HUES48 (cell line): Measurements from ENCODE around the gene MACROD2.

Experiments
- H3K27ac ChIP-seq: one replicate; pipeline ENCODE4 v1.7.0; 2013; ENCODE audit warnings: low read depth, low read length, inconsistent platforms
- H3K27me3 ChIP-seq: 2 replicates; pipeline ENCODE4 v1.6.1; 2013; ENCODE audit warnings: mild to moderate bottlenecking, low read length; ENCODE audit not compliant: control insufficient read depth, insufficient read depth
- H3K36me3 ChIP-seq: 2 replicates; pipeline ENCODE4 v1.6.1; 2013; ENCODE audit warnings: low read length; ENCODE audit not compliant: control insufficient read depth, insufficient read depth
- H3K4me1 ChIP-seq: 2 replicates; pipeline ENCODE4 v1.6.1; 2013; ENCODE audit warnings: mild to moderate bottlenecking, low read length; ENCODE audit not compliant: control insufficient read depth, insufficient read depth
- H3K4me3 ChIP-seq: 2 replicates; pipeline ENCODE4 v1.5.1; 2013; ENCODE audit warnings: mild to moderate bottlenecking, low read depth, low read length
- H3K9ac ChIP-seq: 2 replicates; pipeline ENCODE4 v1.6.1; 2013; ENCODE audit warnings: mild to moderate bottlenecking, low read depth, low read length, moderate library complexity
- H3K9me3 ChIP-seq: 2 replicates; pipeline ENCODE4 v1.6.1; 2013; ENCODE audit warnings: low read length; ENCODE audit not compliant: control insufficient read depth, insufficient read depth

The MACROD2 gene

GRCh38 chr20:15610787-15611186, 1615.5 kb downstream of the MACROD2 start:
- H3K4me1 ChIP-seq: no peaks in the 10 kb centered on the region
- H3K27me3 ChIP-seq: no peaks in the 10 kb centered on the region
- no peaks in the 10 kb centered on the region for H3K9me3 ChIP-seq
- no peak overlapping the region for H3K27ac ChIP-seq
- H3K4me3 ChIP-seq: no peak overlapping the region
- H3K9ac ChIP-seq: no peak overlapping the region
- no peaks in the 10 kb centered on the region for H3K36me3 ChIP-seq

GRCh38 chr20:15611541-15611940, 1616.2 kb downstream of the MACROD2 start:
- H3K27me3 ChIP-seq: no peaks in the 10 kb centered on the region
- no peak overlapping the region for H3K9ac ChIP-seq
- no peak overlapping the region for H3K27ac ChIP-seq
- no peaks in the 10 kb centered on the region for H3K4me1 ChIP-seq
- H3K36me3 ChIP-seq: no peaks in the 10 kb centered on the region
- H3K4me3 ChIP-seq: no peak overlapping the region
- H3K9me3 ChIP-seq: no peaks in the 10 kb centered on the region

- H3K4me3 ChIP-seq: no peak overlapping the region
Measured at GRCh38 chr20:15612198-15612597, 1616.9 kb downstream of the MACROD2 start.

GRCh38 chr20:15612769-15613168, 1617.5 kb downstream of the MACROD2 start:
- Histone ChIP-seq H3K4me3 (no peak overlapping the region), H3K27me3 (no peaks in the 10 kb centered on the region), H3K9ac (no peak overlapping the region), H3K4me1 (no peaks in the 10 kb centered on the region), H3K27ac (no peak overlapping the region), H3K9me3 (no peaks in the 10 kb centered on the region), H3K36me3 (no peaks in the 10 kb centered on the region)

More at GRCh38 chr20:15612198-15612597, 1616.9 kb downstream of the MACROD2 start:
- H3K27ac ChIP-seq: no peak overlapping the region
- no peaks in the 10 kb centered on the region for H3K4me1 ChIP-seq
- no peaks in the 10 kb centered on the region for H3K9me3 ChIP-seq
- H3K27me3 ChIP-seq: no peaks in the 10 kb centered on the region
- no peak overlapping the region for H3K9ac ChIP-seq
- no peaks in the 10 kb centered on the region for H3K36me3 ChIP-seq

- H3K27me3 ChIP-seq: no peaks in the 10 kb centered on the region
- no peak overlapping the region for H3K9ac ChIP-seq
- H3K27ac ChIP-seq: no peak overlapping the region
- H3K9me3 ChIP-seq: no peaks in the 10 kb centered on the region
- H3K4me3 ChIP-seq: no peak overlapping the region
- no peaks in the 10 kb centered on the region for H3K36me3 ChIP-seq
- H3K4me1 ChIP-seq: no peaks in the 10 kb centered on the region
Measured at GRCh38 chr20:15613530-15613929, 1618.2 kb downstream of the MACROD2 start.

GRCh38 chr20:15616626-15617025, 1621.3 kb downstream of the MACROD2 start:
- no peaks in the 10 kb centered on the region for H3K4me1 ChIP-seq
- H3K4me3 ChIP-seq: no peak overlapping the region
- no peak overlapping the region for H3K27ac ChIP-seq
- no peaks in the 10 kb centered on the region for H3K9me3 ChIP-seq
- no peaks in the 10 kb centered on the region for H3K36me3 ChIP-seq
- H3K27me3 ChIP-seq: no peaks in the 10 kb centered on the region
- H3K9ac ChIP-seq: no peak overlapping the region

GRCh38 chr20:15618110-15618509, 1622.8 kb downstream of the MACROD2 start:
- H3K9me3 ChIP-seq: no peaks in the 10 kb centered on the region
- no peak overlapping the region for H3K9ac ChIP-seq
- no peaks in the 10 kb centered on the region for H3K4me1 ChIP-seq
- no peaks in the 10 kb centered on the region for H3K36me3 ChIP-seq
- H3K27me3 ChIP-seq: no peaks in the 10 kb centered on the region
- no peak overlapping the region for H3K27ac ChIP-seq
- H3K4me3 ChIP-seq: no peak overlapping the region

GRCh38 chr20:15618912-15619311, 1623.6 kb downstream of the MACROD2 start:
- Histone ChIP-seq H3K4me3 (no peak overlapping the region), H3K9ac (no peak overlapping the region), H3K27me3 (no peaks in the 10 kb centered on the region)

GRCh38 chr20:15619341-15619740, 1624.0 kb downstream of the MACROD2 start:
- Histone ChIP-seq H3K27ac (no peak overlapping the region), H3K36me3 (no peaks in the 10 kb centered on the region), H3K9me3 (no peaks in the 10 kb centered on the region), H3K4me1 (peaks cover 3% of the 10 kb centered on the region; the same call in 1 of the 2 replicates), H3K9ac (no peak overlapping the region), H3K4me3 (no peak overlapping the region), H3K27me3 (no peaks in the 10 kb centered on the region)

More at GRCh38 chr20:15618912-15619311, 1623.6 kb downstream of the MACROD2 start:
- H3K36me3 ChIP-seq: no peaks in the 10 kb centered on the region
- peaks cover 3% of the 10 kb centered on the region; the same call in 1 of the 2 replicates for H3K4me1 ChIP-seq
- H3K27ac ChIP-seq: no peak overlapping the region
- no peaks in the 10 kb centered on the region for H3K9me3 ChIP-seq

GRCh38 chr20:15619816-15620215, 1624.5 kb downstream of the MACROD2 start:
- Histone ChIP-seq H3K36me3 (no peaks in the 10 kb centered on the region), H3K4me3 (no peak overlapping the region), H3K9me3 (no peaks in the 10 kb centered on the region), H3K9ac (no peak overlapping the region), H3K4me1 (peaks cover 3% of the 10 kb centered on the region; the same call in 1 of the 2 replicates), H3K27ac (no peak overlapping the region), H3K27me3 (no peaks in the 10 kb centered on the region)

GRCh38 chr20:15622368-15622767, 1627.1 kb downstream of the MACROD2 start:
- Histone ChIP-seq H3K4me1 (peaks cover 10% of the 10 kb centered on the region), H3K4me3 (no peak overlapping the region), H3K27me3 (no peaks in the 10 kb centered on the region), H3K9me3 (no peaks in the 10 kb centered on the region), H3K27ac (no peak overlapping the region), H3K36me3 (no peaks in the 10 kb centered on the region), H3K9ac (no peak overlapping the region)

GRCh38 chr20:15623215-15623614, 1627.9 kb downstream of the MACROD2 start:
- Histone ChIP-seq H3K9me3 (no peaks in the 10 kb centered on the region), H3K27me3 (no peaks in the 10 kb centered on the region), H3K4me3 (no peak overlapping the region), H3K9ac (no peak overlapping the region), H3K4me1 (peaks cover 19% of the 10 kb centered on the region), H3K27ac (no peak overlapping the region), H3K36me3 (no peaks in the 10 kb centered on the region)
